HG02763 (cell line): ENCODE data around the gene DHDH.
"Not testable (repeated sequence)": the region's sequence is repeated elsewhere in the genome, so short reads cannot be mapped to it uniquely, and the experiment has no call there.

Experiments
- ATAC-seq: cut with Tn5 transposase; IDR thresholded peaks from one replicate; pipeline ENCODE4 v1.9.1; 2021; ENCODE audit warnings: mild to moderate bottlenecking, moderate library complexity; ENCODE audit not compliant: unreplicated experiment

DHDH gene

GRCh38 chr19:48933382-48933932 lies at the start of gene DHDH:
Gene DHDH, plus strand, starts transcription at chr19:48933699. Its CDS starts 23 bp downstream, at chr19:48933722.
- no peak for ATAC-seq

GRCh38 chr19:48883726-48884125 lies 49.8 kb upstream of the DHDH start:
- ATAC-seq = no peak

DNA sequence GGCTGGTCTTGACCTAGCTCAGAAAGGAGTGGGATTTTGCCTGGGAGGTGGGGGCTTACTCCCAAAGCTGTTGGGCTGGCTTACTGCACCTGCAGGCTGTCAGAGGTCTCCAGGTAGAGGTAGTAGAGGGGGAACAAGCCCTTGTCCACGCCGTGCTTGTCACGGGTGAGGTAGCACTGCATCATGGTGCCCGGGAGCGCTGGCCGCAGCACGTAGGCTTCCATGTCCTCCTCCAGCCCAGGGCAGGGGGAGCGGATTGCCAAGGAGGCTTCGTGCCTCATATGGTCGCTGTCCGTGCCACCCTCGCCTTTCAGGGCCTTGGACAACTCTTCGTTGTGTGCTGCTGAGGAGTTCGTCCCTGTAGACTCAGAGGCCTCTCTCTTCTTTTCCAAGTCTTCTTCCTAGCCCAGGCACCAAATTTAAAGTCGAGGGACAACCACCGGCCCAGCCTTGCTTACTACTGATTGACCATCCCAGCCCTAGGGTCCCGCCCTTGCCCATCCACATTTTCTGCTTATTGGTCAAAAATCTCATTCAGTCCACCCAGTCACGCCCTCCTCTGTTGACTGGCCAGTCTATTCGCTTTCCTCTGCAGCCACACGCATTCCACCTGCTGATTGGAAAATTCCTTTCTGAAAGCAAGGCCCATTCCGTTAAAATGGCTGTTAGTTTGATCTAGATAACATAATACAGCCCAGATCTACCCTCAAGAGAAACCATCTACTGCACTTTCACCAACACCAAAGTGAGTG lies 45.5 kb upstream of the DHDH start:
- no peak for ATAC-seq

GRCh38 chr19:48889496-48889895 lies 44.0 kb upstream of the DHDH start:
- not testable (repeated sequence) for ATAC-seq

DNA sequence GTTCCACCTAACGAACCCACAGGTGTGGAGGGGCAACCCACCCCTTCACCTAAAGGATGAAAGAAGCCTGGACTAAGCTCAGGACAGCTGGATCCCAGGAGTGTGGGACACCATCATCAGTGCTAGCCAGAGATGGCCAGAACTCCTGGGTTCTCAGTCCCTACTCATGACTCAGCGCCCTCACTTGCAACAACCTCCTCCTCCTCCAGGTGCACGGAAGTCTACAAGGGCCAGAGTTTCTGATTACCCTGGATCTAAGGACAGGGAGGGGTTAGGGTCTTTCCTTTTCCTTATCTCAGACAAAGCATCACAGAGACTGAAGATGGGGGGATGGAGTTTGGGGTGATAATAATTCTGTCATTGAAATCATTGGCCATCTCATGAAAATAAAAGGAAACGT lies 42.9 kb upstream of the DHDH start:
- ATAC-seq = no peak

DNA sequence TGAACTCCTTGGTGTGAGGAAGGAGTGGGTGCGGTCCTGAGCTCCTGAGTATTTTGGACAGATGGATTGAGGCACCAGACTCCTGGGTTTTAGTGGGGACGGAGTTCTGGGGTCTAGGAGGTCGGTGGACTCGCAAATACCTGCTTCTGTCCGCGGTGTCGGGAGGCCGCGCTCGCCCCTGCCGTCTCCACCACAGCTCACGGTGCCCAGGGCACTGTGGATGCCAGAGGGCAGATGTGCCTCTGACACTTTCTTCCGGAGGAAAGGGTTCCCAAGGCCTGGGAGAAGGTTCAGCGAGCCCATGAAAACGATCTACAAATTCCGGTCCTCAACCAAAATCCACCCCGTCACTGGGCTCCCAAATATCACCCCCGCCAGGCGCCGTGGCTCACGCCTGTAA lies 38.3 kb upstream of the DHDH start:
- no peak for ATAC-seq

GRCh38 chr19:48896191-48896720 lies 37.2 kb upstream of the DHDH start:
- no peak for ATAC-seq

DNA sequence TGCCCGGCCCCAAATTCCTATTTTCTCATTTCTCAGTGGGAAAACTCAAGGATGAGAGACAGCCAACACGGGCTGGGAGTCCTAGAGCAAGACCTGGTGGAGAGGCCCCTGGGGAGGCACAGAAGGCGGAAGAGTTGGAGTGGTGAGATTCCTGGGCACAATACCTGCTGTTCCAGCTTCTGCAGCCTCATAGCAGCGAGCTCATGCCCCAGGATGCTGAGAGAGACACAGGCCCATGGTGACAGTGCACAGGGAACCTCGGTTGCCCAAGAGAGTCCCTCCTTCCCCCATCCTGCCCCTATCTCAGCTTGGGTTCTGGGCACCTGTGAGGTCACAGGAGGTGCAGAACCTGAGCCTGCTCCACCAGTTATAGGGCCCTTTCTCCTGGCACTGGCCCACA lies 36.3 kb upstream of the DHDH start:
- ATAC-seq = no peak

DNA sequence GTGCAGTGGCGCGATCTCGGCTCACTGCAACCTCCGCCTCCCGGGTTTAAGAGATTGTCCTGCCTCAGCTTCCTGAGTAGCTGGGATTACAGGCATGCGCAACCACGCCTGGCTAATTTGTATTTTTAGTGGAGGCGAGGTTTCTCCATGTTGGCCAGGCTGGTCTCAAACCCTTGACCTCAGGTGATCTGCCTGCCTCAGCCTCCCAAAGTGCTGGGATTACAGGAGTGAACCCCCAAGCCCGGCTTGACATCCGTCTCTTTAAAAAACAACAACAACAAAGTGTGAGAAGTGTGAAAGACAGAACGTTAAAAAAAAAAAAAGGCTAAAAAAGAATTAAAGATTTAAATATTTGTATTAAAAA lies 34.1 kb upstream of the DHDH start:
- not testable (repeated sequence) for ATAC-seq

DNA sequence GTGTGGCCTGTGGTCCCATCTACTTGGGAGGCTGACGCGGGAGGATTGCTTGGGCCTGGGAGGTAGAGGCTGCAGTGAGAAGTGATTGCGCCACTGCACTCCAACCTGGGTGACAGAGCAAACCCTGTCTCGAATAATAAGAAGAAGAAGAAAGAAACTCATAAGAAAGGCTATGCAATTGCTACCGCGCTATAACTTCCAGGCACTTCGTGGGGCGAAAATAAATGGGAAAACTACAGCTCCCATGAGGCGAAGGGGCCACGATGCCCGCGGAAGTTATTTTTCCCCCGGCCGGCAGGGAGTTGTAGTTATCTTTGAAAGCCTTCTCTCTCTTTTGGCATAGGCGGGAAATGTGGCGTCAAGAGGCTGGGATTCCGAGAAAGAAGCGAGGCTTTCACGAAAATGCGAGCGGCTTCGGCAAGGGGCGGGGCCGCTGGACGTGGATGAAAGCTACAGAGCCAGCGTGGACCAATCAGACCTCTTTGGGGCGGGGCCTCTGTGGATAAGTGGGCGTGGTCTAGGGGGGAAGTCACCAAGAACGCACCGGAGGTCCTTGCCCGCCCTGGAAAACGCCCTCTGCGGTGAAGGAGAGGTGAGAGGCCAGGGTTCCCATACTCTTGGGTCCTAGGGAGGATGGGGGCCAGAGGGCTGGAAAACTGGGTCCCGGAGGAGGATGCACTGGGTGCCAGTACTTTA lies 33.6 kb upstream of the DHDH start, which contains the start of gene NUCB1:
Gene NUCB1 (plus strand): TSS at position 532 of the 696 bp plus-strand sequence. CDS start 485 bp downstream, outside the sequence.
- ATAC-seq = peak; percentile 90

DNA sequence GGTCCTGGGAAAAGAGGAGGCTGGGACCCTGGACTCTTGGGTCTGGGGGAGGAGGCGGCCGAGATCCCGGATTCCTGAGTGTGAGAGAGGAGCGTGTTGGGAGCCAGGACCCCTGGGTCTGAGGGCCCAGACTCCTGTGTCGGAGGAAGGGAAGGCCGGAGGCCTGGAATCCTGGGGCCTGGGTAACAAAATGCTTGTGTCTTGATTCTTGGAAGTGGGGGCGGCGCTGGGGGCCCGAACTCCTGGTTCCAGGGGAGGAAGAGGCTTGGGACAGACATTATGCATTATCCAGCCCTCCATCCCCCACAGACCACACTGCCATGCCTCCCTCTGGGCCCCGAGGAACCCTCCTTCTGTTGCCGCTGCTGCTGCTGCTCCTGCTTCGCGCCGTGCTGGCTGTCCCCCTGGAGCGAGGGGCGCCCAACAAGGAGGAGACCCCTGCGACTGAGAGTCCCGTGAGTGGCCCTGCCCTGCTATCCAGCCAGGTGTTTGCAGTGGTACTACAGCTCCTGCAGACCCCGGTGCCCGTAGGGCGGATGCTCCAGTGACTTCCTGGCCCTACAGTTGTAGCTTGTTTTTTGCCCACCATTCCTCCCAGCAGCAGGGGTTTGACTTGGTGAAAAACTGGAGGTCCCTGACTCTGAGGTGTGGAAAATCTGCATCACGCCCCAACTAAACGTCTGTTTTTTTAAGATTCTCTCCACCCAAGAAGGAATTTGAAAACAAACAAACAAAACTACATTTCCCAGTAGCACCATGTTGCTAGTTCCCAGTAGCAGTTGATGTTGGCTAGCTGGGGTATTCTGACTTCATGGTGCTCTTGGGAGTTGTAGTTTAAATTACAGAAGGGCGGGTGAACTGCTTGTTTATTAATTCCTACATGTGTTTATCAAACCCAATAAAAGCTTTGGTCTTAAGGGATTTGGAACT lies 32.8 kb upstream of the DHDH start:
- no peak for ATAC-seq

GRCh38 chr19:48902291-48902690 lies 31.2 kb upstream of the DHDH start:
- ATAC-seq = not testable (repeated sequence)

GRCh38 chr19:48903788-48904187 lies 29.7 kb upstream of the DHDH start:
- not testable (repeated sequence) for ATAC-seq

GRCh38 chr19:48905664-48906063 lies 27.8 kb upstream of the DHDH start:
- no peak for ATAC-seq

GRCh38 chr19:48906324-48906723 lies 27.2 kb upstream of the DHDH start:
- no peak for ATAC-seq

- ATAC-seq = no peak
Observed at GRCh38 chr19:48907671-48908070, 25.8 kb upstream of the DHDH start.

GRCh38 chr19:48909424-48910077 lies 23.9 kb upstream of the DHDH start:
- ATAC-seq = not testable (repeated sequence)

GRCh38 chr19:48910803-48911202 lies 22.7 kb upstream of the DHDH start:
- ATAC-seq = no peak

GRCh38 chr19:48913114-48913889 lies 20.2 kb upstream of the DHDH start:
- ATAC-seq = no peak
